Measurements from ENCODE around the gene RGCC. TPM values are rescaled to one million over a fixed set of nuclear protein-coding genes. Genes with fewer than 3 reads are reported as not detected.

Gene RGCC
- total and polyA plus RNA-seq, 8 donors = 3.2 to 22.9 (median 7.8) TPM

DNA sequence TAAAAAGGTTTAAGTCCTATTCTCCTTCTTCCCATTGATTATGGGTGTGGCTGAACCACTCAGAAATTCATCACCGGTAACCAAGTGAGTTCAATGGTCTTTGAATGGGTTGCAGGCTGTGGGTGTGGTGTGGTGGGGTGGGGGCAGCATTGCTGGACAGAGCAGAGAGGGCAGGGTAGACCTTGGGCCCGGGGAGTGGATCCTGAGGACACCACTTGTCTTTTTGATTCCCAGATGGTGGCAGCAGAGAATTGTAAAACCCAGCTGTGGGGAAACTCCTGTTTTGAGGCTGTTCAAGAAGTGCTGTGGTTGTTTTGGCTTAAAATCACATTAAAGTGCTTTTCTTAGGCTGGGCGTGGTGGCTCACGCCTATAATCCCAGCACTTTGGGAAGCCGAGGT is 45.8 kb upstream of the RGCC start:
- no peak for DNase-seq
- Histone ChIP-seq H3K27me3 (no peaks in the 10 kb centered on the region), H3K9me3 (no peaks in the 10 kb centered on the region), H3K4me1 (no peaks in the 10 kb centered on the region), H3K36me3 (no peaks in the 10 kb centered on the region), H3K4me3 (no peak overlapping the region), H3K27ac (no peak overlapping the region)
- no peak for FAIRE-seq
- ATAC-seq = peak in 1 of 4 donors; percentile 50
- intact Hi-C loops (cut with DNase I) = no loop called here
- 53 to 63% methylated on average over 5 of the region's 5 CpGs for WGBS, 2 donors
- TF ChIP-seq, protein P1, sequence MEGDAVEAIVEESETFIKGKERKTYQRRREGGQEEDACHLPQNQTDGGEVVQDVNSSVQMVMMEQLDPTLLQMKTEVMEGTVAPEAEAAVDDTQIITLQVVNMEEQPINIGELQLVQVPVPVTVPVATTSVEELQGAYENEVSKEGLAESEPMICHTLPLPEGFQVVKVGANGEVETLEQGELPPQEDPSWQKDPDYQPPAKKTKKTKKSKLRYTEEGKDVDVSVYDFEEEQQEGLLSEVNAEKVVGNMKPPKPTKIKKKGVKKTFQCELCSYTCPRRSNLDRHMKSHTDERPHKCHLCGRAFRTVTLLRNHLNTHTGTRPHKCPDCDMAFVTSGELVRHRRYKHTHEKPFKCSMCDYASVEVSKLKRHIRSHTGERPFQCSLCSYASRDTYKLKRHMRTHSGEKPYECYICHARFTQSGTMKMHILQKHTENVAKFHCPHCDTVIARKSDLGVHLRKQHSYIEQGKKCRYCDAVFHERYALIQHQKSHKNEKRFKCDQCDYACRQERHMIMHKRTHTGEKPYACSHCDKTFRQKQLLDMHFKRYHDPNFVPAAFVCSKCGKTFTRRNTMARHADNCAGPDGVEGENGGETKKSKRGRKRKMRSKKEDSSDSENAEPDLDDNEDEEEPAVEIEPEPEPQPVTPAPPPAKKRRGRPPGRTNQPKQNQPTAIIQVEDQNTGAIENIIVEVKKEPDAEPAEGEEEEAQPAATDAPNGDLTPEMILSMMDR (IDR thresholded peaks at IDR 0.05) = no peak

DNA sequence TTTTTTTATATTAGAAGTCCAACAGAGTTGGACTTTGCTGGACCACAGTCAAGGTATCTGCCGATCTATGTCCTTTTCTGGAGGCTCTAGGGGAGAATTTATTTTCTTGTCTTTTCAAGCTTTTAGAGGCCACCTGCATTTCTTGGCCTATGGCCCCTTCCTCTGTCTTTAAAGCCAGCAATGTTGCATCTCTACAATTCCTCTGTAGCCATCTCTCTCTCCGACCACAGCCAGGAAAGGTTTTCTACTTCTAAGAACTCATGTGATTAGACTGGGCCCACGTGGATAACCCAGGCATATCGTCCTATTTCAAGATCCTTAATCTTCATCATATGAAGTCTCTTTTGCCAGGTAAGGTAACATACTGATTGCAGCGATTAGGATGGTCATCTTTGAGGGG is 43.5 kb upstream of the RGCC start:
- no peak for DNase-seq
- Histone ChIP-seq H3K9me3 (no peaks in the 10 kb centered on the region), H3K36me3 (no peaks in the 10 kb centered on the region), H3K4me3 (no peak overlapping the region), H3K27me3 (no peaks in the 10 kb centered on the region), H3K27ac (no peak overlapping the region), H3K4me1 (no peaks in the 10 kb centered on the region)
- no peak for FAIRE-seq
- intact Hi-C loops (cut with DNase I) = no loop called here
- ATAC-seq = no peak
- WGBS, 2 donors = 83 to 89% methylated on average over 5 of the region's 5 CpGs
- TF ChIP-seq, protein P1 (IDR thresholded peaks at IDR 0.05) = no peak

DNA sequence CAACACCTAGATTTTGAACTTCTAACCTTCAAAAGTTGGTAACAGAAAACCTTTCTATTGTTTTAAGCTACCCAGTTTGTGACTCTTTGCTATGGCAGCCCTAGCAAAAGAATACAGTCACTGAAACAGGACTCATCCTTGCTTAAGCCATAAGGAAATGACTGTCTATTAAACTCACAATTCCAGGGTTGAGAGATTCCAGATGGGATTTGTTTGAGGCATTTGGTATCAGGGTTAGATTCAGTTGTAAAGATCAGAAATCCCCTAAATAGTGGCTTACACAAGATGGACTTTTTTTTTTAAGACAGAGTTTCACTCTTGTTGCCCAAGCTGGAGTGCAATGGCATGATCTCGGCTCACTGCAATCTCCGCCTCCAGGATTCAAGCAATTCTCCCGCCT is 41.1 kb upstream of the RGCC start:
- Histone ChIP-seq H3K4me1 (no peaks in the 10 kb centered on the region), H3K4me3 (no peak overlapping the region), H3K9me3 (no peaks in the 10 kb centered on the region), H3K27me3 (no peaks in the 10 kb centered on the region), H3K36me3 (no peaks in the 10 kb centered on the region), H3K27ac (no peak overlapping the region)
- DNase-seq (no peak), FAIRE-seq (no peak), ATAC-seq (no peak)
- TF ChIP-seq, protein P1 (IDR thresholded peaks at IDR 0.05) = no peak
- 33 to 61% methylated on average over 3 of the region's 3 CpGs for WGBS, 2 donors
- intact Hi-C loops (cut with DNase I) = no loop called here

DNA sequence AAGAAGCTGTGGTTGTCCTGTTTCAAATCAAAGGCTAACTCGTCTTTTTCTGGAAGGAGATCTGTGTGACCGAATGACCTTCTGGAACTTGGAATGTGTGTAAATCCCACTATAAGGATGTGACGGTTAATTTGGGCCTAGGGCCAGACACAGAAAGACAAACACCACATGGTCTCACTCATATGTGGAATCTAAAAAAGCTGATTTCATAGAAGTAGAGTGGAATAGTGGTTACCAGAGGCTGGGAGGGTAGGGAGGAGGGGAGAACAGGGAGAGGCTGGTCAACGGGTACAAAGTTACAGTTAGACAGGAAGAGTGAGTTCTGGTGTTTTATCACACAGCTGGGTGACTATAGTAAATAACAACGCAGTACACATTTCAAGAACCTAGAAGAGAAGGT is 39.3 kb upstream of the RGCC start:
- intact Hi-C loops (cut with DNase I) = no loop called here

DNA sequence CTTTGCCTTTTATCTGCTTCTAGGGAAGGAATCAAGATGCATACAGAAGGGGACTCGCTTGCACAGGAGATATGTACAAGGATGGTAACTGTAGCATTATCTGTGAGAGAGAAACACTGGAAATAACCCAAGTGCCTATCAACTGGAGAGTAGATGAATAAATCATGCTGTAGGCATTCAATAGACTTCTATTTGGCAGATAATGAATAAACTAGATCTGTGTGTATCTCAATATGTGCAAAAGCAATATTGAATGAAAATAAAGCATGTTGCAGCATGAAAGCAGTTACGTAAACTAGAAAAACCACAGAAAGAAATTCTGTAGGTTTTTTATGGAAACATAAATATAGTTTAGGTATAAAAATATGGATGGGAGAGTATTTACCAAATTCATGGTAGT is 38.6 kb upstream of the RGCC start:
- WGBS, 2 donors = 91 to 96% methylated on average over 2 of the region's 2 CpGs
- H3K27ac ChIP-seq = no peak overlapping the region
- no peaks in the 10 kb centered on the region for H3K9me3 ChIP-seq
- H3K4me3 ChIP-seq = no peak overlapping the region
- no peak for FAIRE-seq
- no peaks in the 10 kb centered on the region for H3K36me3 ChIP-seq
- no peaks in the 10 kb centered on the region for H3K27me3 ChIP-seq
- TF ChIP-seq, protein P1 (IDR thresholded peaks at IDR 0.05) = no peak
- intact Hi-C loops (cut with DNase I) = no loop called here
- no peak for ATAC-seq
- no peaks in the 10 kb centered on the region for H3K4me1 ChIP-seq
- DNase-seq = no peak

More for the DNA sequence above, 39.3 kb upstream of the RGCC start:
- no peaks in the 10 kb centered on the region for H3K27me3 ChIP-seq
- DNase-seq = no peak
- H3K4me3 ChIP-seq = no peak overlapping the region
- FAIRE-seq = no peak
- H3K36me3 ChIP-seq = no peaks in the 10 kb centered on the region
- no peaks in the 10 kb centered on the region for H3K4me1 ChIP-seq
- ATAC-seq = peak in 1 of 4 donors; percentile 18
- H3K9me3 ChIP-seq = no peaks in the 10 kb centered on the region
- TF ChIP-seq, protein P1 (IDR thresholded peaks at IDR 0.05) = no peak
- WGBS, 2 donors = 44 to 51% methylated on average over 5 of the region's 5 CpGs
- no peak overlapping the region for H3K27ac ChIP-seq
